ENCODE measurements around the gene CCDC196.
"Not testable (repeated sequence)": the region's sequence is repeated elsewhere in the genome, so short reads cannot be mapped to it uniquely, and the experiment has no call there.

CCDC196 gene

DNA sequence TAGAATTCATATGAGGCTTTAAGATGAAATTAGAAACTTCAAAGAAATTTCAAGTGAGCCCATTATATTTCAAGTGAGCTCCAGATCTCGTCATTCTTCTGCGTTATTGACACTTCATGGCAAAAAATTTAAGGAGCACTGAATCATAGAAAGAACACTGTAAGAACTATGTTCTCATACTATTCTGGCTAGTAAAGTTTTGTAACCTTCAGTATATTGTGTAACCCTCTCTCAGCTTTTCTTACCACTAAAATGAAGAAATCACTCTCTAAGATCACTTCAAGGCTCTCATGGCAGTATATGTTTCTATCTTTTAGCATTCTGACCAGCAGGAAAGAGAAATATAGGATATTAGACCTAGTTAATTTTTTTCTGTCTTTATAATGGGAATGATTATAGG is 28.0 kb downstream of the CCDC196 start:
- CTCF ChIA-PET, result interaction anchor here (0.9 kb wide), 1 partner anchor 12 kb away, joined by 3 read pairs; no protein-coding TSS in a partner anchor
- TF ChIP-seq, protein P1, sequence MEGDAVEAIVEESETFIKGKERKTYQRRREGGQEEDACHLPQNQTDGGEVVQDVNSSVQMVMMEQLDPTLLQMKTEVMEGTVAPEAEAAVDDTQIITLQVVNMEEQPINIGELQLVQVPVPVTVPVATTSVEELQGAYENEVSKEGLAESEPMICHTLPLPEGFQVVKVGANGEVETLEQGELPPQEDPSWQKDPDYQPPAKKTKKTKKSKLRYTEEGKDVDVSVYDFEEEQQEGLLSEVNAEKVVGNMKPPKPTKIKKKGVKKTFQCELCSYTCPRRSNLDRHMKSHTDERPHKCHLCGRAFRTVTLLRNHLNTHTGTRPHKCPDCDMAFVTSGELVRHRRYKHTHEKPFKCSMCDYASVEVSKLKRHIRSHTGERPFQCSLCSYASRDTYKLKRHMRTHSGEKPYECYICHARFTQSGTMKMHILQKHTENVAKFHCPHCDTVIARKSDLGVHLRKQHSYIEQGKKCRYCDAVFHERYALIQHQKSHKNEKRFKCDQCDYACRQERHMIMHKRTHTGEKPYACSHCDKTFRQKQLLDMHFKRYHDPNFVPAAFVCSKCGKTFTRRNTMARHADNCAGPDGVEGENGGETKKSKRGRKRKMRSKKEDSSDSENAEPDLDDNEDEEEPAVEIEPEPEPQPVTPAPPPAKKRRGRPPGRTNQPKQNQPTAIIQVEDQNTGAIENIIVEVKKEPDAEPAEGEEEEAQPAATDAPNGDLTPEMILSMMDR (IDR thresholded peaks at IDR 0.05; ENCODE audit: control extremely low read depth, extremely low read depth, low read depth, missing control alignments), result no peak

DNA sequence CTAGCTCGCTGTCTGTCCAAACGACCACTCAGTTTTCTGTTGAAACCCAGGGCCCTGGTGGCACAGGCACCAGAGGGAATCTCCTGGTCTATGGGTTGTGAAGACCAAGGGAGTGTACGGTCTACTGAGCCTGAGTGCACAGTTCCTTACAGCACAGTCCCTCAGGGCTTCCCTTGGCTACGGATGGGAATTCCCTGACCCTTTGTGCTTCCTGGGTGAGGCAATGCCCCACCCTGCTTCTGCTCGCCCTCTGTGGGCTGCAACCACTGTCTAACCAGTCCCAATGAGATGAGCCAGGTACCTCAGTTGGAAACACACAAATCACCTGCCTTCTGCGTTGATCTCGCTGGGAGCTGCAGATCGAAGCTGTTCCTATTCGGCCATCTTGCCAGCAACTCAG is 44.4 kb downstream of the CCDC196 start:
- TF ChIP-seq, protein P1 (IDR thresholded peaks at IDR 0.05; ENCODE audit: control extremely low read depth, extremely low read depth, low read depth, missing control alignments), result no peak
- POLR2A ChIA-PET, result no interaction called here
- no peak for DNase-seq (ENCODE audit: extremely low spot score)
- CTCF ChIA-PET, result interaction anchor here (0.8 to 1.3 kb wide), 3 partner anchors 21 to 32 kb away, joined by 3 to 4 read pairs (median 3); no protein-coding TSS in a partner anchor

More for the DNA sequence above, 28.0 kb downstream of the CCDC196 start:
- POLR2A ChIA-PET, result no interaction called here
- DNase-seq (ENCODE audit: extremely low spot score), result no peak

DNA sequence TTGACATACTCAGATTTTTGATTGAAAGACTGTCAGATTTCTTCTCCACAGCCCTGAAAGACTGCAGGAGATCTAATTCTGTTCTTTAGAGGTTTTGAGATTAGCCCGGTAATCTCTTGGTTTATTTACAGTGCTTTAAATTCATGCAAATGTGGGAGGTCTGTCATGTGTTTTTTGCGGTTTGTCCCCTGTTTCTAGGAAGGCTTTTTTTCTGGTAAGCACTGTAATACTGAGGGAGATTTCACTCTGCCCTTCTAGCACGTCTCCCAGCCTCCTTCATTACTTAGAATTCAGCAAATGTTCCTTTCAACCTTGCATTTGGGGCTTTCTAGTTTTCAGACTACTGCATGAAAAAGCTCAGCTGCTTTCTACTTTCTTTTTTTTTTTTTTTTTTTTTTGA is 52.9 kb downstream of the CCDC196 start:
- POLR2A ChIA-PET, result no interaction called here
- peak; percentile 20 for DNase-seq (ENCODE audit: extremely low spot score)
- TF ChIP-seq, protein P1 (IDR thresholded peaks at IDR 0.05; ENCODE audit: control extremely low read depth, extremely low read depth, low read depth, missing control alignments), result no peak
- CTCF ChIA-PET, result interaction anchor here (0.6 to 0.7 kb wide), 2 partner anchors 13 to 47 kb away, joined by 3 read pairs; no protein-coding TSS in a partner anchor

DNA sequence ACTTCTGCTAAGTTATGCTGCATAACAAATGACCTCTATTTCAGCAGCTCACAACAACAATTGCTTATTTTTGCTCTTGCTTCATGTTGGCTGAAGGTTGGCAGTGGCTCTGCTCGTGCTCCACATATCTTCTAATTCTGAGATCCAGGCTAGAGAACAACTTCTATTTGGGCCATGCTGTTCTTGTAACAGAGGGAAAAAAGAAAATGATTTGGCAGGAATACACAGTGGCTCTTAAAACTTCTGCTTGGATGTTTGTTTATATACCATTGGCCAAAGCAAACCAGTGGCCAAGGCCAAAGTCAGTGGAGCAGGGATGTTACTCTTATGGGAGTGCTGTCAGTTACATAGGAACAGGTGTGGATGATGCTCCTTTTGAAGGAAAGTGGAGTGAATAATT is 53.9 kb downstream of the CCDC196 start:
- CTCF ChIA-PET, result interaction anchor here (0.6 kb wide), 1 partner anchor 13 kb away, joined by 3 read pairs; no protein-coding TSS in a partner anchor
- TF ChIP-seq, protein P1 (IDR thresholded peaks at IDR 0.05; ENCODE audit: control extremely low read depth, extremely low read depth, low read depth, missing control alignments), result no peak
- DNase-seq (ENCODE audit: extremely low spot score), result no peak
- POLR2A ChIA-PET, result no interaction called here

DNA sequence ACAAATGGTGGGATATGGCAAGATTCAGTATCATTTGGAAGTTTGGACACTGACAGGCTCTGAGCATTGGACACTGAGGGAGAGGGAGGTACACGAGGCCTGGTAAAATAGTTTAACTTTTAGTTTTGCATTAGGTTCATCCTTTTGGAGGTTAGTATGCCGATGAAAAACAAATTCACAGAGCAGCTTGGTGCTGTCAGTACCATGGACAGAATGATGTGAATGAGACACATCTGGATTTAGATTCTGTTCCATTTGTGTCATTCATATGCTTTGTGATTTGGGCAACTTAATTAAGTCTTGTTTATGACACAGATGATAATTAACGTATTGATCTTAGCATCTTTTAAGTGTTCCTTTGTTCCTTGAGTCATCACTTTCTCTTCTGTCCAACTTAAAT is 55.5 kb downstream of the CCDC196 start:
- POLR2A ChIA-PET, result interaction anchor here (0.6 kb wide), 1 partner anchor 11 kb away, joined by 7 read pairs; no protein-coding TSS in a partner anchor
- no peak for DNase-seq (ENCODE audit: extremely low spot score)
- TF ChIP-seq, protein P1 (IDR thresholded peaks at IDR 0.05; ENCODE audit: control extremely low read depth, extremely low read depth, low read depth, missing control alignments), result no peak
- CTCF ChIA-PET, result interaction anchor here (1.3 kb wide), 1 partner anchor 11 kb away, joined by 3 read pairs; no protein-coding TSS in a partner anchor

DNA sequence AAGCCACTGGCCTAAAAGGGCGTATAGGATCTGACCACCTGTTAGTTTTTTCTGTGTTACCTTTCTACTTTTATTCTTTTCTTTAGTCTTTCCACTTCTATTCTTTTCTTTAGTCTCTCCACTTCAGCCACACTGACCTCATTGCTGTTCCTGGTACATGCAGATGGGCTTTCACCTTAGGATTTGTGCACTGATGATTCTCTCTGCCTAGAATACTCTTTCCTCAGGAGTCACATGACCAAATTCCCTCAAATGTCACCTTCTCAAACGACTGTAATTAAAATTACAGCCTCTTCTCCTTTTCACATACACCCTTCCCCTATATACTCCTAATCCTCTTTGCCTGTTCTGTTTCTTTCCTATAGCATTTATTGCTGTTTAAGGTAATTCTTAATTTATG is 57.8 kb downstream of the CCDC196 start:
- DNase-seq (ENCODE audit: extremely low spot score), result no peak
- CTCF ChIA-PET, result no interaction called here
- TF ChIP-seq, protein P1 (IDR thresholded peaks at IDR 0.05; ENCODE audit: control extremely low read depth, extremely low read depth, low read depth, missing control alignments), result no peak
- POLR2A ChIA-PET, result no interaction called here

DNA sequence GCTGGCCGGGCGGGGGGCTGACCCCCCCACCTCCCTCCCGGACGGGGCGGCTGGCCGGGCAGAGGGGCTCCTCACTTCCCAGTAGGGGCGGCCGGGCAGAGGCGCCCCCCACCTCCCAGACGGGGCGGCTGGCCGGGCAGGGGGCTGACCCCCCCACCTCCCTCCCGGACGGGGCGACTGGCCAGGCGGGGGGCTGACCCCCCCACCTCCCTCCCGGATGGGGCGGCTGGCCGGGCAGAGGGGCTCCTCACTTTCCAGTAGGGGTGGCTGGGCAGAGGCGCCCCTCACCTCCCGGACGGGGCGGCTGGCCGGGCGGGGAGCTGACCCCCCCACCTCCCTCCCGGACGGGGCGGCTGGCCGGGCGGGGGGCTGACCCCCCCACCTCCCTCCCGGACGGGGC is 59.0 kb downstream of the CCDC196 start:
- CTCF ChIA-PET; POLR2A ChIA-PET; DNase-seq (ENCODE audit: extremely low spot score): not testable (repeated sequence)

DNA sequence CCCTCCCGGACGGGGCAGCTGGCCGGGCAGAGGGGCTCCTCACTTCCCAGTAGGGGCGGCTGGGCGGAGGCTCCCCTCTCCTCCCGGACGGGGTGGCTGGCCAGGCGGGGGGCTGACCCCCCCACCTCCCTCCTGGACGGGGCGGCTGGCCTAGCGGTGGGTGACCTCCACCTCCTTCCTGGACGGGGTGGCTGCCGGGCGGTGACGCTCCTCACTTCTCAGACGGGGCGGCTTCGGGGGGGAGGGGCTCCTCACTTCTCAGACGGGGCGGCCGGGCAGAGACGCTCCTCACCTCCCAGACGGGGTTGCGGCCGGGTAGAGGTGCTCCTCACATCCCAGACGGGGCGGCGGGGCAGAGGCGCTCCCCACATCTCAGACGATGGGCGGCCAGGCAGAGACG is 59.6 kb downstream of the CCDC196 start:
- DNase-seq (ENCODE audit: extremely low spot score); CTCF ChIA-PET; POLR2A ChIA-PET: not testable (repeated sequence)
